Endothelial cell of umbilical vein (primary cell): ENCODE data around the gene SSNA1. TPM values are rescaled to one million over a fixed set of nuclear protein-coding genes. Genes with fewer than 3 reads are reported as not detected.

Experiments
- BruUV-seq: library from RNA; stranded (reverse); fragments of 400-500 nt; replicated peaks from 2 replicates; lab custom pipeline; 2021; lab: Mats Ljungman, UMichigan
- CTCF ChIA-PET: fragments of 300-600, 350-600 bp; sonication (Branson Sonifier 250); formaldehyde crosslinking; loops from one replicate; lab custom pipeline; 2021; ENCODE audit warnings: antibody characterized with exemption, inconsistent platforms; lab: Charles Lee
- POLR2A ChIA-PET: fragments of 300-600, 350-600 bp; sonication (Branson Sonifier 250); formaldehyde crosslinking; loops from one replicate; lab custom pipeline; 2021; ENCODE audit warnings: antibody characterized with exemption, inconsistent platforms; lab: Charles Lee
- DNase-seq: peaks from one replicate; pipeline ENCODE4 v3.0.0-alpha.2; 2011; ENCODE audit warnings: low read depth, low spot score
- FAIRE-seq: peaks from 2 replicates; lab custom pipeline; 2011; peaks lifted over from hg19 to GRCh38; lab: Jason Lieb, UNC
- H2AFZ ChIP-seq: 2 replicates; pipeline ENCODE4 v1.6.0; 2012; ENCODE audit warnings: low read depth, low read length, control low read depth, inconsistent platforms
- H3K27ac ChIP-seq: 2 replicates; pipeline ENCODE4 v1.5.1; 2011; ENCODE audit warnings: low read depth, mild to moderate bottlenecking, control low read depth, low read length, moderate library complexity; ENCODE audit not compliant: insufficient read depth
- H3K27me3 ChIP-seq, 2 experiments: 2 replicates each; pipeline versions ENCODE4 v1.6.0 to v1.6.1; 2011; ENCODE audit warnings: low read length in 2 of 2, mixed read lengths in 1 of 2; ENCODE audit not compliant: control insufficient read depth in 2 of 2, insufficient read depth in 2 of 2
- H3K36me3 ChIP-seq, 2 experiments: 2 replicates in 1 of 2; 3 replicates in 1 of 2; pipeline ENCODE4 v1.5.1; 2011; ENCODE audit warnings: low read length in 2 of 2, mild to moderate bottlenecking in 1 of 2, moderate library complexity in 1 of 2; ENCODE audit not compliant: control insufficient read depth in 2 of 2, insufficient read depth in 2 of 2; ENCODE audit errors: extremely low read depth in 1 of 2
- H3K4me1 ChIP-seq: 3 replicates; pipeline ENCODE4 v1.5.1; 2011; ENCODE audit warnings: mild to moderate bottlenecking, low read length; ENCODE audit not compliant: control insufficient read depth, insufficient read depth; ENCODE audit errors: extremely low read depth
- H3K4me2 ChIP-seq: 2 replicates; pipeline ENCODE4 v1.6.1; 2011; ENCODE audit warnings: low read length, control low read depth, mixed read lengths; ENCODE audit not compliant: insufficient read depth
- H3K4me3 ChIP-seq, 3 experiments: fragments of 200-600 bp in 1 of 3; sonication (generic), shearing (Covaris generic) in 1 of 3; replicated peaks in 1 of 3; 2 replicates each; pipeline ENCODE4 v1.5.1; 2011 to 2016; ENCODE audit warnings: control low read depth in 3 of 3, low read length in 3 of 3, mild to moderate bottlenecking in 2 of 3, inconsistent platforms in 1 of 3, low read depth in 1 of 3, moderate library complexity in 1 of 3; ENCODE audit not compliant: insufficient read depth in 1 of 3
- H3K79me2 ChIP-seq: 2 replicates; pipeline ENCODE4 v1.6.0; 2012; ENCODE audit warnings: low read length, inconsistent platforms; ENCODE audit not compliant: control insufficient read depth, insufficient read depth
- H3K9ac ChIP-seq: replicated peaks from 2 replicates; pipeline ENCODE3; 2011; ENCODE audit warnings: low read length, control low read depth; ENCODE audit not compliant: insufficient read depth; ENCODE audit errors: extremely low read depth
- H3K9me1 ChIP-seq: replicated peaks from 3 replicates; pipeline ENCODE4 v1.6.0; 2011; ENCODE audit warnings: mild to moderate bottlenecking, low read length; ENCODE audit not compliant: control insufficient read depth, insufficient read depth; ENCODE audit errors: extremely low read depth
- H3K9me3 ChIP-seq: replicated peaks from 2 replicates; pipeline ENCODE4 v1.5.1; 2012; ENCODE audit warnings: low read length, inconsistent platforms; ENCODE audit not compliant: control insufficient read depth, insufficient read depth
- H4K20me1 ChIP-seq: replicated peaks from 2 replicates; pipeline ENCODE3; 2011; ENCODE audit warnings: mild to moderate bottlenecking, low read length; ENCODE audit not compliant: control insufficient read depth, insufficient read depth; ENCODE audit errors: extremely low read depth
- EZH2 ChIP-seq: IDR thresholded peaks from 2 replicates; pipeline ENCODE4 v1.6.1; 2012; ENCODE audit warnings: borderline replicate concordance, low read depth, mild to moderate bottlenecking, moderate library complexity, low read length, inconsistent platforms; ENCODE audit not compliant: severe bottlenecking
- FOS ChIP-seq: IDR thresholded peaks from 2 replicates; pipeline ENCODE4 v1.6.1; 2011; ENCODE audit warnings: mild to moderate bottlenecking, low read length, moderate library complexity, borderline replicate concordance; ENCODE audit not compliant: insufficient read depth
- GATA2 ChIP-seq: IDR thresholded peaks from 2 replicates; pipeline ENCODE4 v1.7.0; 2011; ENCODE audit warnings: low read depth, mild to moderate bottlenecking, moderate library complexity, mixed read lengths, low read length; ENCODE audit not compliant: insufficient read length, insufficient read depth
- JUN ChIP-seq: IDR thresholded peaks from 2 replicates; pipeline ENCODE4 v1.6.1; 2011; ENCODE audit warnings: borderline replicate concordance, low read depth; ENCODE audit not compliant: insufficient read length, insufficient read depth
- MYC ChIP-seq: IDR thresholded peaks from one replicate; pipeline ENCODE4 v1.6.1; 2011; ENCODE audit warnings: mild to moderate bottlenecking, low read depth, low read length
- POLR2A ChIP-seq: IDR thresholded peaks from 2 replicates; pipeline ENCODE4 v1.6.1; 2012; ENCODE audit warnings: low read depth, mild to moderate bottlenecking, control low read depth, low read length
- POLR2AphosphoS5 ChIP-seq: IDR thresholded peaks from 2 replicates; pipeline ENCODE4 v1.6.1; 2012; ENCODE audit warnings: low read depth, mild to moderate bottlenecking, control low read depth, low read length, moderate library complexity; ENCODE audit not compliant: insufficient read depth
- dilution Hi-C: fragments of 300-500 bp; cut with MboI; formaldehyde crosslinking; loops from one replicate; pipeline ENCODE4 v1.15.0; 2019; ENCODE audit warnings: low sequenced_read_pairs; ENCODE audit not compliant: extremely low pct_ligation_motif_present
- intact Hi-C: fragments of 100-400 bp; cut with micrococcal nuclease; formaldehyde crosslinking; loops from one replicate; pipeline ENCODE4 v1.10.0; 2022
- polyA plus RNA-seq, 4 experiments: library from polyadenylated mRNA; depleted of rRNA in 3 of 4; stranded (reverse) in 3 of 4; unstranded in 1 of 4; fragments of >200 nt; gene quantifications; 2 replicates each; pipeline versions ENCODE4 v1.2.1 to v1.2.3, GENCODE V29; 2011 to 2012; ENCODE audit warnings: missing spikeins in 1 of 4
- total RNA-seq: library from RNA; stranded (reverse); gene quantifications from 2 replicates; pipeline ENCODE4 v1.2.3, GENCODE V29; 2021
- TF ChIP-seq, protein P1 (sequence below): IDR thresholded peaks from 2 replicates; pipeline ENCODE4 v1.6.1; 2011; ENCODE audit not compliant: insufficient read depth, insufficient read length
- TF ChIP-seq, protein P2 (sequence below), 2 donors: IDR thresholded peaks; 1 replicate in 1 of 2; 2 replicates in 1 of 2; pipeline ENCODE4 v1.5.1; 2011; ENCODE audit warnings: low read length in 2 of 2, mild to moderate bottlenecking in 2 of 2, moderate library complexity in 2 of 2, control low read depth in 1 of 2, inconsistent platforms in 1 of 2, low read depth in 1 of 2; ENCODE audit not compliant: insufficient read depth in 1 of 2; ENCODE audit errors: extremely low read depth in 1 of 2

SSNA1 gene
- total and polyA plus RNA-seq, 2 donors (not counting 3 experiments of a cell fraction or from before 2014, with no cell fraction given): 89.0 to 146 TPM

DNA sequence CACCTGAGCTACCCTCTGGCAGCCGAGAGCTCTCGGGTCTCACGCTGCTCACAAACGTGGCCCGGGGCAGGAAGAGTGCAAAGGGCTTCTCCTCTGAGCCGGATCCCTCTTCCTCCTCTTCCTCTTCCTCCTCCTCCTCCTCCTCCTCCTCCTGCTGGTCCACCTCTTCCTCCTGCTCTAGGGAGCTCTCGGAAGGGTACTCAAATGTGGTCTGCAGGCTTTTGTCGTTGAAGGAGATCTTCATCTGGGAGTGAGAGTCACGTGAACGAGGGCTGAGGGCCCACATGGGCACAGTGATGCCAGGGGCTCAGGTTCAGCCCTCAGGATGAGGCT is 3.9 kb downstream of the SSNA1 start:
- Histone ChIP-seq H3K27me3 (no peaks in the 10 kb centered on the region), H3K4me1 (peaks cover 13% of the 10 kb centered on the region), H3K79me2 (peaks cover 19% of the 10 kb centered on the region), H3K4me3 (no peak overlapping the region), H3K9ac (no peak overlapping the region), H3K4me2 (no peak overlapping the region), H3K9me3 (no peaks in the 10 kb centered on the region), H3K27ac (no peak overlapping the region), H4K20me1 (no peaks in the 10 kb centered on the region), H3K36me3 (peaks cover 0 to 14% of the 10 kb centered on the region in 2 experiments), H2AFZ (no peak overlapping the region), H3K9me1 (no peaks in the 10 kb centered on the region)
- FAIRE-seq: no peak
- CTCF ChIA-PET: interaction anchor here (1.0 kb wide), 1 partner anchor 44 kb away, joined by 4 read pairs; no protein-coding TSS in a partner anchor
- no TSS peak for BruUV-seq
- POLR2A ChIA-PET: no interaction called here
- intact Hi-C loops (no loop called here), dilution Hi-C loops (no loop called here)
- DNase-seq: no peak
- TF ChIP-seq POLR2A: no peak
- TF ChIP-seq, protein P1, sequence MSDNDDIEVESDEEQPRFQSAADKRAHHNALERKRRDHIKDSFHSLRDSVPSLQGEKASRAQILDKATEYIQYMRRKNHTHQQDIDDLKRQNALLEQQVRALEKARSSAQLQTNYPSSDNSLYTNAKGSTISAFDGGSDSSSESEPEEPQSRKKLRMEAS: no peak
- TF ChIP-seq EZH2: no peak
- TF ChIP-seq FOS: no peak
- TF ChIP-seq JUN: no peak
- TF ChIP-seq POLR2AphosphoS5: no peak
- TF ChIP-seq, protein P2, sequence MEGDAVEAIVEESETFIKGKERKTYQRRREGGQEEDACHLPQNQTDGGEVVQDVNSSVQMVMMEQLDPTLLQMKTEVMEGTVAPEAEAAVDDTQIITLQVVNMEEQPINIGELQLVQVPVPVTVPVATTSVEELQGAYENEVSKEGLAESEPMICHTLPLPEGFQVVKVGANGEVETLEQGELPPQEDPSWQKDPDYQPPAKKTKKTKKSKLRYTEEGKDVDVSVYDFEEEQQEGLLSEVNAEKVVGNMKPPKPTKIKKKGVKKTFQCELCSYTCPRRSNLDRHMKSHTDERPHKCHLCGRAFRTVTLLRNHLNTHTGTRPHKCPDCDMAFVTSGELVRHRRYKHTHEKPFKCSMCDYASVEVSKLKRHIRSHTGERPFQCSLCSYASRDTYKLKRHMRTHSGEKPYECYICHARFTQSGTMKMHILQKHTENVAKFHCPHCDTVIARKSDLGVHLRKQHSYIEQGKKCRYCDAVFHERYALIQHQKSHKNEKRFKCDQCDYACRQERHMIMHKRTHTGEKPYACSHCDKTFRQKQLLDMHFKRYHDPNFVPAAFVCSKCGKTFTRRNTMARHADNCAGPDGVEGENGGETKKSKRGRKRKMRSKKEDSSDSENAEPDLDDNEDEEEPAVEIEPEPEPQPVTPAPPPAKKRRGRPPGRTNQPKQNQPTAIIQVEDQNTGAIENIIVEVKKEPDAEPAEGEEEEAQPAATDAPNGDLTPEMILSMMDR (IDR thresholded peaks at IDR 0.05; ENCODE audit: extremely low read depth in 1 of 2, insufficient read depth in 1 of 2, low read depth in 1 of 2, low read length in 2 of 2): no peak
- no peak for TF ChIP-seq MYC
- TF ChIP-seq GATA2: no peak
